K562 (cell line): ENCODE data around the gene SHMT1. TPM values are rescaled to one million over a fixed set of nuclear protein-coding genes. Genes with fewer than 3 reads are reported as not detected.
A peak's percentile ranks its signal among the peaks of the same experiment; 100 is the strongest.

ENCODE experiments used
- ADNP ChIP-seq: fragments of 200-800 bp; sonication (Bioruptor generic); IDR thresholded peaks from 2 replicates; pipeline ENCODE4 v1.6.1; 2016; ENCODE audit warnings: missing genetic modification characterization, missing compliant biosample characterization
- CBX1 ChIP-seq: sonication (generic); IDR thresholded peaks from 2 replicates; pipeline ENCODE4 v1.6.1; 2016; ENCODE audit warnings: antibody characterized with exemption, low read depth, mild to moderate bottlenecking
- E2F3 ChIP-seq: fragments of 250-450 bp; sonication (Bioruptor Pico); IDR thresholded peaks from 2 replicates; pipeline ENCODE4 v1.4.0; 2020; ENCODE audit warnings: mild to moderate bottlenecking
- JUN ChIP-seq, 2 experiments: sonication (generic) in 1 of 2; formaldehyde crosslinking in 1 of 2; IDR thresholded peaks; 2 replicates each; pipeline versions ENCODE4 v1.6.1 to v1.8.0; 2012 to 2022; ENCODE audit warnings: borderline replicate concordance in 2 of 2, mild to moderate bottlenecking in 2 of 2, improper control_type of control experiment in 1 of 2, low read depth in 1 of 2, low read length in 1 of 2, missing genetic modification reagents in 1 of 2
- KDM1A ChIP-seq, 2 experiments: fragments of 450-650 bp; IDR thresholded peaks; 2 replicates each; pipeline ENCODE4 v1.6.1; 2016; ENCODE audit warnings: mild to moderate bottlenecking in 2 of 2
- NCOA1 ChIP-seq: fragments of 450-650 bp; IDR thresholded peaks from 2 replicates; pipeline ENCODE4 v1.6.1; 2016; ENCODE audit warnings: low read depth
- PTBP1 ChIP-seq: fragments of 200-400 bp; formaldehyde crosslinking; IDR thresholded peaks from 2 replicates; pipeline ENCODE4 v1.6.1; 2017; ENCODE audit warnings: low read depth, low read length
- SAFB2 ChIP-seq: fragments of 200-400 bp; formaldehyde crosslinking; IDR thresholded peaks from 2 replicates; pipeline ENCODE4 v1.6.1; 2018; ENCODE audit warnings: borderline replicate concordance, low read length, low read depth, moderate library complexity; ENCODE audit not compliant: severe bottlenecking
- SMARCA5 ChIP-seq: fragments of 450-650 bp; IDR thresholded peaks from 2 replicates; pipeline ENCODE4 v1.6.1; 2016
- SPI1 ChIP-seq: IDR thresholded peaks from 2 replicates; pipeline ENCODE4 v1.6.1; 2011; ENCODE audit warnings: low read depth, low read length, control low read depth, borderline replicate concordance
- SRF ChIP-seq, 2 experiments: fragments of 250-450, 450-650 bp in 1 of 2; sonication (Bioruptor Pico) in 1 of 2; sonication (generic) in 1 of 2; formaldehyde crosslinking; IDR thresholded peaks; 2 replicates each; pipeline versions ENCODE4 v1.5.0 to v1.5.1; 2020 to 2022; ENCODE audit warnings: mild to moderate bottlenecking in 1 of 2, missing genetic modification reagents in 1 of 2
- SRSF7 ChIP-seq: fragments of 200-400 bp; formaldehyde crosslinking; optimal IDR thresholded peaks from 2 replicates; pipeline ENCODE3; 2017; ENCODE audit warnings: mild to moderate bottlenecking, low read depth, low read length
- ZBED1 ChIP-seq: IDR thresholded peaks from 2 replicates; pipeline ENCODE4 v1.6.1; 2014
- ZFPM2 ChIP-seq: fragments of 250-450 bp; sonication (Bioruptor Pico); IDR thresholded peaks from 2 replicates; pipeline ENCODE4 v1.5.1; 2022; ENCODE audit warnings: mild to moderate bottlenecking
- polyA plus RNA-seq, 8 experiments: library from polyadenylated mRNA; depleted of rRNA in 4 of 8; stranded (reverse) in 5 of 8; unstranded in 3 of 8; fragments of >200 nt; fragmentation: Nextera tagmentation in 2 of 8; fragmentation: Illumina TruSeq in 1 of 8; extraction: Ambion mirVana in 2 of 8; extraction: Trizol in 1 of 8; gene quantifications; 2 replicates each; pipeline versions ENCODE4 v1.2.1 to v1.2.3, GENCODE V29; 2011 to 2014; ENCODE audit warnings: inconsistent platforms in 1 of 8, missing spikeins in 1 of 8
- total RNA-seq, 7 experiments: library from RNA; depleted of rRNA in 6 of 7; stranded (reverse); fragments of >200 nt in 6 of 7; fragmentation: Illumina TruSeq in 2 of 7; extraction: Trizol in 2 of 7; gene quantifications; 2 replicates each; pipeline versions ENCODE4 v1.2.1 to v1.2.3, GENCODE V29; 2011 to 2021; ENCODE audit warnings: low replicate concordance in 1 of 7
- TF ChIP-seq, protein P1 (sequence below), 2 experiments: fragments of 450-650 bp in 1 of 2; sonication (generic) in 1 of 2; formaldehyde crosslinking in 1 of 2; IDR thresholded peaks; 2 replicates each; pipeline versions ENCODE4 v1.7.1 to v1.9.0; 2016 to 2022; ENCODE audit warnings: inconsistent platforms in 1 of 2, mild to moderate bottlenecking in 1 of 2, missing genetic modification reagents in 1 of 2
- TF ChIP-seq, protein P2 (sequence below): fragments of 250-450 bp; sonication (Bioruptor Pico); IDR thresholded peaks from 2 replicates; pipeline ENCODE4 v1.5.0; 2020; ENCODE audit warnings: mild to moderate bottlenecking

The SHMT1 gene
- total and polyA plus RNA-seq, 9 of the 15 experiments (the other 6 are each of a cell fraction or from before 2014, with no cell fraction given): 3.3 to 31.2 (median 23.3) TPM

DNA sequence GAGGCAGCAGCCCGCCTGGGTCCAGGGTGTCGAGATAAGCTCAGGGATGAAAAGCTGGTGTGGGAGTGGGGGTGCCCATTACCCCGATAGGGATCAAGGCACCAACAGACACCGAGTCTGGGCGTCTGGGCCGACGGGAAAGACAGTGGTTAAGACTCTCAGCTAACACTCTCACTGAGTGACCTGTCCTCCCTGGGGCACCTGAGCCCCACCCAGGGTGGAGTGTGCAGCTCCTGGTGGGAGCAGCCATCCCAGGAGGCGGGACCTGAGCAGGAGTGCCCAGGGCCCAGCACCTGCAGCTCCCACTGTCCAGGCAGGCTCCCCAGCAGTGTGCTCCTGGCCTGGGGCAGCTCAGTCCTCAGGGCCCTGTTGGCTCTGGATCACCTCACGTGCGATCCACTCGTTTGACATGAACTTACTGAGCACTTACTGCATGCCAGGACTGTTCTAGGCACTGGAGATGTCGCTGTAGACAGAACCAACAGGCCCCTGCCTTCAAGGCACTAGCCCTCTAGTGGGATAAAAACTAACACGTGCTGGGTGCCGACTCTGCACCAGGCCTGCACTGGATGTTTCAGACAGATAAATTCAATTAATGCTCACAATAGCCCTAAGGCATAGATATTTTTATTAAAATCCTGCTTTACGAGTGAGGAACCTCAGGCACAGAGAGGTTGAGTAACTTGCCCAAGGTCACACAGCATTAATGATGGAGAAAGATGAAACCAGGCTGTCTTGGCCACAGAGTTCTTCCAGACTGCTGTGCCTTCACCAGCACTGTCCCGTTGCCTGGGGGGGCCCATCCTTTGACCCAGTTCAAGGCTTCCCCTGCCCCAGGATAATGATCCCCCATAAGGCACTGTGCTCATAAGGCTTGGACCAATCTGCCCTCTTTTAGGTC lies 16.1 kb upstream of the SHMT1 start (continued):
- TF ChIP-seq ADNP (tag): peak; percentile 66; the same call in 1 of the 2 replicates
- TF ChIP-seq ZFPM2 (CRISPR knock-in tag): no peak
- TF ChIP-seq, protein P1, sequence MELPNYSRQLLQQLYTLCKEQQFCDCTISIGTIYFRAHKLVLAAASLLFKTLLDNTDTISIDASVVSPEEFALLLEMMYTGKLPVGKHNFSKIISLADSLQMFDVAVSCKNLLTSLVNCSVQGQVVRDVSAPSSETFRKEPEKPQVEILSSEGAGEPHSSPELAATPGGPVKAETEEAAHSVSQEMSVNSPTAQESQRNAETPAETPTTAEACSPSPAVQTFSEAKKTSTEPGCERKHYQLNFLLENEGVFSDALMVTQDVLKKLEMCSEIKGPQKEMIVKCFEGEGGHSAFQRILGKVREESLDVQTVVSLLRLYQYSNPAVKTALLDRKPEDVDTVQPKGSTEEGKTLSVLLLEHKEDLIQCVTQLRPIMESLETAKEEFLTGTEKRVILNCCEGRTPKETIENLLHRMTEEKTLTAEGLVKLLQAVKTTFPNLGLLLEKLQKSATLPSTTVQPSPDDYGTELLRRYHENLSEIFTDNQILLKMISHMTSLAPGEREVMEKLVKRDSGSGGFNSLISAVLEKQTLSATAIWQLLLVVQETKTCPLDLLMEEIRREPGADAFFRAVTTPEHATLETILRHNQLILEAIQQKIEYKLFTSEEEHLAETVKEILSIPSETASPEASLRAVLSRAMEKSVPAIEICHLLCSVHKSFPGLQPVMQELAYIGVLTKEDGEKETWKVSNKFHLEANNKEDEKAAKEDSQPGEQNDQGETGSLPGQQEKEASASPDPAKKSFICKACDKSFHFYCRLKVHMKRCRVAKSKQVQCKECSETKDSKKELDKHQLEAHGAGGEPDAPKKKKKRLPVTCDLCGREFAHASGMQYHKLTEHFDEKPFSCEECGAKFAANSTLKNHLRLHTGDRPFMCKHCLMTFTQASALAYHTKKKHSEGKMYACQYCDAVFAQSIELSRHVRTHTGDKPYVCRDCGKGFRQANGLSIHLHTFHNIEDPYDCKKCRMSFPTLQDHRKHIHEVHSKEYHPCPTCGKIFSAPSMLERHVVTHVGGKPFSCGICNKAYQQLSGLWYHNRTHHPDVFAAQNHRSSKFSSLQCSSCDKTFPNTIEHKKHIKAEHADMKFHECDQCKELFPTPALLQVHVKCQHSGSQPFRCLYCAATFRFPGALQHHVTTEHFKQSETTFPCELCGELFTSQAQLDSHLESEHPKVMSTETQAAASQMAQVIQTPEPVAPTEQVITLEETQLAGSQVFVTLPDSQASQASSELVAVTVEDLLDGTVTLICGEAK (IDR thresholded peaks at IDR 0.05): no peak
- TF ChIP-seq, protein P1 (CRISPR knock-in tag; IDR thresholded peaks at IDR 0.05): no peak
- no peak for TF ChIP-seq SPI1
- TF ChIP-seq, protein P2, sequence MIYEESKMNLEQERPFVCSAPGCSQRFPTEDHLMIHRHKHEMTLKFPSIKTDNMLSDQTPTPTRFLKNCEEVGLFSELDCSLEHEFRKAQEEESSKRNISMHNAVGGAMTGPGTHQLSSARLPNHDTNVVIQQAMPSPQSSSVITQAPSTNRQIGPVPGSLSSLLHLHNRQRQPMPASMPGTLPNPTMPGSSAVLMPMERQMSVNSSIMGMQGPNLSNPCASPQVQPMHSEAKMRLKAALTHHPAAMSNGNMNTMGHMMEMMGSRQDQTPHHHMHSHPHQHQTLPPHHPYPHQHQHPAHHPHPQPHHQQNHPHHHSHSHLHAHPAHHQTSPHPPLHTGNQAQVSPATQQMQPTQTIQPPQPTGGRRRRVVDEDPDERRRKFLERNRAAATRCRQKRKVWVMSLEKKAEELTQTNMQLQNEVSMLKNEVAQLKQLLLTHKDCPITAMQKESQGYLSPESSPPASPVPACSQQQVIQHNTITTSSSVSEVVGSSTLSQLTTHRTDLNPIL: no peak
- no peak for TF ChIP-seq SRSF7
- TF ChIP-seq CBX1: 0 out of 2 replicates have a peak, but pooled peaks have one; percentile 31
- TF ChIP-seq KDM1A (IDR thresholded peaks at IDR 0.05): peak in 1 of 2 experiments; percentile 55; a peak in 1 of 4 replicates
- no peak for TF ChIP-seq ZBED1
- TF ChIP-seq PTBP1: 0 out of 2 replicates have a peak, but pooled peaks have one; percentile 32
- TF ChIP-seq SAFB2: no peak
- no peak for TF ChIP-seq JUN (IDR thresholded peaks at IDR 0.05; ENCODE audit: borderline replicate concordance, low read depth, low read length)
- no peak for TF ChIP-seq JUN (CRISPR knock-in tag; IDR thresholded peaks at IDR 0.05; ENCODE audit: borderline replicate concordance)
- TF ChIP-seq SMARCA5: peak; percentile 71; the same call in 1 of the 2 replicates
- TF ChIP-seq NCOA1: no peak
- no peak for TF ChIP-seq SRF (CRISPR knock-in tag; IDR thresholded peaks at IDR 0.05)
- TF ChIP-seq E2F3 (CRISPR knock-in tag): no peak
